Thoracic aorta (tissue), 2 donors: ENCODE data around the gene CERCAM. TPM values are rescaled to one million over a fixed set of nuclear protein-coding genes. Genes with fewer than 3 reads are reported as not detected.

Experiments
- ATAC-seq: fragments of 150-250 bp; one replicate; pipeline ENCODE4 v1.8.0; 2017; ENCODE audit warnings: low read depth; ENCODE audit not compliant: insufficient number of reproducible peaks, low FRiP score
- DNase-seq: peaks from one replicate; pipeline ENCODE4 v3.0.0-alpha.2; 2020; ENCODE audit warnings: low spot score
- H3K27ac ChIP-seq, 2 donors: fragments of 200-600 bp; sonication (generic); 1 replicate in 1 of 2; 2 replicates in 1 of 2; pipeline ENCODE4 v1.5.1; 2016; ENCODE audit warnings: mild to moderate bottlenecking in 2 of 2, moderate library complexity in 2 of 2
- H3K27me3 ChIP-seq: fragments of 200-600 bp; sonication (generic); replicated peaks from 2 replicates; pipeline ENCODE4 v1.6.0; 2016; ENCODE audit warnings: mild to moderate bottlenecking; ENCODE audit not compliant: insufficient read depth
- H3K36me3 ChIP-seq: fragments of 200-600 bp; sonication (generic); one replicate; pipeline ENCODE4 v1.5.1; 2016
- H3K4me1 ChIP-seq, 2 donors: fragments of 200-600 bp; sonication (generic); 1 replicate in 1 of 2; 2 replicates in 1 of 2; pipeline versions ENCODE4 v1.5.1 to v1.6.0; 2016; ENCODE audit warnings: low read depth in 2 of 2, mild to moderate bottlenecking in 1 of 2; ENCODE audit not compliant: control insufficient read depth in 1 of 2
- H3K4me3 ChIP-seq: fragments of 200-600 bp; sonication (generic); 2 replicates; pipeline ENCODE4 v1.5.1; 2016; ENCODE audit warnings: mild to moderate bottlenecking
- H3K9me3 ChIP-seq: fragments of 200-600 bp; sonication (generic); 2 replicates; pipeline ENCODE4 v1.5.1; 2016
- CTCF ChIP-seq: fragments of 200-600 bp; sonication (generic); IDR thresholded peaks from one replicate; pipeline ENCODE4 v1.5.1; 2019; ENCODE audit warnings: antibody characterized with exemption
- total RNA-seq, 2 donors: library from RNA; depleted of rRNA; stranded (reverse); fragments of >200 nt; gene quantifications; one replicate each; pipeline versions ENCODE4 v1.1.0 to v1.2.3, GENCODE V29; 2016

The CERCAM gene
- total RNA-seq, 2 donors from 2014 or later, result 51.8 to 120 TPM

- Histone ChIP-seq H3K27me3 (no peaks in the 10 kb centered on the region), H3K27ac (no peak overlapping the region), H3K9me3 (no peaks in the 10 kb centered on the region), H3K36me3 (no peaks in the 10 kb centered on the region), H3K4me3 (no peak overlapping the region), H3K4me1 (peaks cover 11 to 14% of the 10 kb centered on the region in 2 donors)
- DNase-seq (no peak), ATAC-seq (no peak)
- TF ChIP-seq CTCF, result no peak
These were observed 5.4 kb upstream of the CERCAM start for GRCh38 chr9:128415281-128415680.

- DNase-seq (no peak), ATAC-seq (no peak)
- Histone ChIP-seq H3K4me1 (peaks cover 11 to 14% of the 10 kb centered on the region in 2 donors), H3K27me3 (no peaks in the 10 kb centered on the region), H3K36me3 (no peaks in the 10 kb centered on the region), H3K27ac (no peak overlapping the region), H3K4me3 (no peak overlapping the region), H3K9me3 (no peaks in the 10 kb centered on the region)
- TF ChIP-seq CTCF, result no peak
These were observed 4.6 kb upstream of the CERCAM start for GRCh38 chr9:128416014-128416413.

GRCh38 chr9:128416432-128417019 is 4.1 kb upstream of the CERCAM start:
- Histone ChIP-seq H3K36me3 (no peaks in the 10 kb centered on the region), H3K4me1 (peaks cover 11 to 19% of the 10 kb centered on the region in 2 donors), H3K27ac (no peak overlapping the region), H3K9me3 (no peaks in the 10 kb centered on the region), H3K4me3 (no peak overlapping the region), H3K27me3 (no peaks in the 10 kb centered on the region)
- no peak for DNase-seq
- no peak for TF ChIP-seq CTCF
- no peak for ATAC-seq

- Histone ChIP-seq H3K9me3 (no peaks in the 10 kb centered on the region), H3K36me3 (no peaks in the 10 kb centered on the region), H3K4me1 (peaks cover 11 to 26% of the 10 kb centered on the region in 2 donors), H3K27ac (no peak overlapping the region), H3K27me3 (no peaks in the 10 kb centered on the region), H3K4me3 (peak overlapping the region; percentile 97)
- no peak for TF ChIP-seq CTCF
- DNase-seq, result no peak
- ATAC-seq, result no peak
These were observed 1.4 kb upstream of the CERCAM start for GRCh38 chr9:128419061-128419925.

GRCh38 chr9:128420060-128420650 is 502 bp upstream of the CERCAM start:
- no peaks in the 10 kb centered on the region for H3K9me3 ChIP-seq
- no peaks in the 10 kb centered on the region for H3K36me3 ChIP-seq
- H3K4me3 ChIP-seq, result peak overlapping the region; percentile 97
- H3K27me3 ChIP-seq, result no peaks in the 10 kb centered on the region
- peaks cover 11 to 26% of the 10 kb centered on the region in 2 donors for H3K4me1 ChIP-seq
- TF ChIP-seq CTCF, result peak; percentile 76
- H3K27ac ChIP-seq, result peak overlapping the region; percentile 63 to 75
- DNase-seq (no peak), ATAC-seq (peak; percentile 74)
